ENCODE data around the gene RBM10.

DNA sequence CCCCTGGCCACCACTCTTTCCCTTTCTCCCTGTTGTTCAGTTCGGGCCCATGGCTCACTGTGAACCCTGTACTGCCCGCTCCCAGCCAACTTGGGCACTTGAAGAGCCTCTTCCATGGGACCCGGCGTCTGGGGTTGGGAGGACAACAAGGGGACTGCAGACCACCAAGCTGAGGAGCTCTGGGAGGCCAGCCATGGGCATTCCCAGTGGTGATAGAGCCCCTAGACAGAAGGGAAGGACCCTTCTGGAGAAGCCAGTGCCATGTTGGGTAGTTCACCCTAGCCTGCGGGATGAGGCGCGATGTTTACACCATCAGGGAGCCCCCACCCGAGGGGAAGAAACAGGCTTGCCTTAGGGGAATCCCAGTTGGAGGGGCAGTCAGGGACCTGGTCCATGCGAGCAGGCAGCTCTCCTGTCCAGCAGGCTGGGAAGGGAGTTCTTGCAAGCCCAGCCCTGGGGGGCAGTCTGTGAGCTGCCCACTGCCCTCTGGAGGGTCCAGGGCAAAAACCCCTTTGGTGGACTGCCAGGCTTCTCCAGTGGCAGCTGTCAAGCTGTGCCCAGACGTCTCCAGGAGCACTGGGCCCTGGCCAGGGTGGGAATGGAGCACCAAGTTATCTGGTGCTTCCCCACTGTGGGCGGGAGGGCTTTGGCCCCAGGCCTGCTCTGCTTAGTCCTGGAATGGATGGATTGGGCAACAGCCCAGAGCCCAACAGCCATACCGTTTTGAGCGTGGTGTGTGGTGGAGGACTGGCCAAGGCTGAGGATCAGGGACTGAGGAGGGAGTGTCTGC, 24.9 kb downstream of the RBM10 start:
- TF ChIP-seq, protein P1, sequence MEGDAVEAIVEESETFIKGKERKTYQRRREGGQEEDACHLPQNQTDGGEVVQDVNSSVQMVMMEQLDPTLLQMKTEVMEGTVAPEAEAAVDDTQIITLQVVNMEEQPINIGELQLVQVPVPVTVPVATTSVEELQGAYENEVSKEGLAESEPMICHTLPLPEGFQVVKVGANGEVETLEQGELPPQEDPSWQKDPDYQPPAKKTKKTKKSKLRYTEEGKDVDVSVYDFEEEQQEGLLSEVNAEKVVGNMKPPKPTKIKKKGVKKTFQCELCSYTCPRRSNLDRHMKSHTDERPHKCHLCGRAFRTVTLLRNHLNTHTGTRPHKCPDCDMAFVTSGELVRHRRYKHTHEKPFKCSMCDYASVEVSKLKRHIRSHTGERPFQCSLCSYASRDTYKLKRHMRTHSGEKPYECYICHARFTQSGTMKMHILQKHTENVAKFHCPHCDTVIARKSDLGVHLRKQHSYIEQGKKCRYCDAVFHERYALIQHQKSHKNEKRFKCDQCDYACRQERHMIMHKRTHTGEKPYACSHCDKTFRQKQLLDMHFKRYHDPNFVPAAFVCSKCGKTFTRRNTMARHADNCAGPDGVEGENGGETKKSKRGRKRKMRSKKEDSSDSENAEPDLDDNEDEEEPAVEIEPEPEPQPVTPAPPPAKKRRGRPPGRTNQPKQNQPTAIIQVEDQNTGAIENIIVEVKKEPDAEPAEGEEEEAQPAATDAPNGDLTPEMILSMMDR (IDR thresholded peaks at IDR 0.05; ENCODE audit: poor library complexity): no peak
- no peak for TF ChIP-seq EZH2 (IDR thresholded peaks at IDR 0.05; ENCODE audit: borderline replicate concordance)
- TF ChIP-seq EZH2phosphoT487 (IDR thresholded peaks at IDR 0.05; ENCODE audit: low read depth, severe bottlenecking, unreplicated experiment): no peak

Measured in hepatocyte (in vitro differentiated cells).